Fibroblast of pulmonary artery (primary cell): ENCODE measurements around the gene UBTD1.

Source experiments
- DNase-seq: peaks from one replicate; pipeline ENCODE4 v3.0.0-alpha.2; 2010; ENCODE audit warnings: low read depth
- H3K4me3 ChIP-seq: replicated peaks from 2 replicates; pipeline ENCODE4 v1.5.1; 2011; ENCODE audit warnings: low read depth, mild to moderate bottlenecking, control low read depth, low read length, moderate library complexity
- TF ChIP-seq, protein P1 (sequence below): IDR thresholded peaks from 2 replicates; pipeline ENCODE4 v1.5.1; 2011; ENCODE audit warnings: mild to moderate bottlenecking, control low read depth, low read length, inconsistent platforms; ENCODE audit errors: missing control alignments

UBTD1 gene

DNA sequence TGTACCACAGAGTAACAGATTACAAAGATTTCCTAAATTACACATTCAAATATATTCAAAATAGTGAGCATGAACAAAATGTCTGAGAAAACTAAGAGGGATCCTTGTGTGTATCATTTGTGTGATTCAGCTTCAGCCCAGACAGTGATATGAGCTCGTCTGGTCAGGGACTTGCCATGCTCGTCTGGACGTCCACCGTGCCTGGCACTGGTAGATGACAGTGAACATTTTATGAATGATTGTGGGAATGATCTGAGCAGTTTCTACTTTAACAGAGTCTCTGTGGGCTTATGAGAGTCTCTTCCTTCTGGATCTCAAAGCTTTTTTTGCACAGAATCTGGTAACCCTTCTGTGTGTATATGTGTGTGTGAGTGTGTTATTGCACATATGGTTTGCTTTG lies 39.7 kb downstream of the UBTD1 start:
- TF ChIP-seq, protein P1, sequence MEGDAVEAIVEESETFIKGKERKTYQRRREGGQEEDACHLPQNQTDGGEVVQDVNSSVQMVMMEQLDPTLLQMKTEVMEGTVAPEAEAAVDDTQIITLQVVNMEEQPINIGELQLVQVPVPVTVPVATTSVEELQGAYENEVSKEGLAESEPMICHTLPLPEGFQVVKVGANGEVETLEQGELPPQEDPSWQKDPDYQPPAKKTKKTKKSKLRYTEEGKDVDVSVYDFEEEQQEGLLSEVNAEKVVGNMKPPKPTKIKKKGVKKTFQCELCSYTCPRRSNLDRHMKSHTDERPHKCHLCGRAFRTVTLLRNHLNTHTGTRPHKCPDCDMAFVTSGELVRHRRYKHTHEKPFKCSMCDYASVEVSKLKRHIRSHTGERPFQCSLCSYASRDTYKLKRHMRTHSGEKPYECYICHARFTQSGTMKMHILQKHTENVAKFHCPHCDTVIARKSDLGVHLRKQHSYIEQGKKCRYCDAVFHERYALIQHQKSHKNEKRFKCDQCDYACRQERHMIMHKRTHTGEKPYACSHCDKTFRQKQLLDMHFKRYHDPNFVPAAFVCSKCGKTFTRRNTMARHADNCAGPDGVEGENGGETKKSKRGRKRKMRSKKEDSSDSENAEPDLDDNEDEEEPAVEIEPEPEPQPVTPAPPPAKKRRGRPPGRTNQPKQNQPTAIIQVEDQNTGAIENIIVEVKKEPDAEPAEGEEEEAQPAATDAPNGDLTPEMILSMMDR: no peak
- peak; percentile 38 for DNase-seq
- no peak overlapping the region for H3K4me3 ChIP-seq

DNA sequence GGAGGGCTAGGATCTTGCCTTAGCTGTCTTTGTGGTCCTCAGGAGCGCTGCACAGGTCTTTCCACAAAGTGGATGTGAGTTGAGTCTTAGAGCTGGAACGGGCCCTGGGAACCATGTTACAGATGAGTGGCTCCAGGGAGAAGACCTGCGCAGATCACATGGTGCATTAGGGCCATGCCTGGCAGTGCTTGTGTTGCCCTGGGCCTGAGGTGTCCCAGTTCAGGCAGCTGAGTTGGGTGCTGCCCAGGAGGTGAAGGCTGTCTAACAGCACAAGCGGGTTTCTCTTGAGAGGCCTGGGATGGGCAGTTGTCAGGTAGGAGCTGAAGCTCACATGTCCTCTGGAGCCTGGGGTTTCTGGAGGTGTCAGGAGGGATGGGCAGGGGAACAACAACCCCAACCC lies 40.1 kb downstream of the UBTD1 start:
- DNase-seq: no peak
- TF ChIP-seq, protein P1: no peak

DNA sequence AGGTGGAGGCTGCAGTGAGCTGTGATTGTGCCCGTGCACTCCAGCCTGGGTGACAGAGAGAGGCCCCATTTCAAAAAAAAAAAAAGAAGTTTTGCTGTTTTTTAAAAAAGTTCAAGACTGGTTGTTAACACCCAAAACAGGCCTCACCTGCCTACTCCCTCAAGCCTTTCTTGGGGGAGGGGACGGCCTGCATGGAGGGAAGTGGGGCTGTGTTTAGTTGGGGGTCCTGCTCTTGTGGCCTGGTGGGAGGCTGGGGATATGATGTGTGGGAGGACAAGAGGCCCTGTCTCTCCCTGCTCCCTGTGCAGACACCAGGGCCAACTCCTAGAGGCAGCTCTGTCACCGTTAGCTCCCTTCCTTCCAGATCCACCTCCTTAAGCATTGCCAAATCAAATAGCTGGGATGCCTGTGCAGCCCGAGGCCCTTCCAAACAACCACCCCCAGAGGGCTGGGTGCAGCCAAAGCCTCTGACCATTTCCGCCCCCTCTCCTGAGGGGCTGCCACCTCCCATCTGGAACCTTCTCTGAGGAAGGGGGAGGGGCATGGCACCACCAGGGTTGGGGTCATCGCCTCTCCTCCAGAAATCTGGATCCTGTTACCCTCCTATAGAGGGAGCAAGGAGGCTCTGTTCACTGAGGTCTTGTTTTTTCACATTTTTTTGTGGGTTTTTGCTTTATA lies 40.9 kb downstream of the UBTD1 start:
- peak; percentile 94 for DNase-seq
- H3K4me3 ChIP-seq: no peak overlapping the region
- TF ChIP-seq, protein P1: peak; percentile 56

More for the DNA sequence above, 40.1 kb downstream of the UBTD1 start:
- no peak overlapping the region for H3K4me3 ChIP-seq

DNA sequence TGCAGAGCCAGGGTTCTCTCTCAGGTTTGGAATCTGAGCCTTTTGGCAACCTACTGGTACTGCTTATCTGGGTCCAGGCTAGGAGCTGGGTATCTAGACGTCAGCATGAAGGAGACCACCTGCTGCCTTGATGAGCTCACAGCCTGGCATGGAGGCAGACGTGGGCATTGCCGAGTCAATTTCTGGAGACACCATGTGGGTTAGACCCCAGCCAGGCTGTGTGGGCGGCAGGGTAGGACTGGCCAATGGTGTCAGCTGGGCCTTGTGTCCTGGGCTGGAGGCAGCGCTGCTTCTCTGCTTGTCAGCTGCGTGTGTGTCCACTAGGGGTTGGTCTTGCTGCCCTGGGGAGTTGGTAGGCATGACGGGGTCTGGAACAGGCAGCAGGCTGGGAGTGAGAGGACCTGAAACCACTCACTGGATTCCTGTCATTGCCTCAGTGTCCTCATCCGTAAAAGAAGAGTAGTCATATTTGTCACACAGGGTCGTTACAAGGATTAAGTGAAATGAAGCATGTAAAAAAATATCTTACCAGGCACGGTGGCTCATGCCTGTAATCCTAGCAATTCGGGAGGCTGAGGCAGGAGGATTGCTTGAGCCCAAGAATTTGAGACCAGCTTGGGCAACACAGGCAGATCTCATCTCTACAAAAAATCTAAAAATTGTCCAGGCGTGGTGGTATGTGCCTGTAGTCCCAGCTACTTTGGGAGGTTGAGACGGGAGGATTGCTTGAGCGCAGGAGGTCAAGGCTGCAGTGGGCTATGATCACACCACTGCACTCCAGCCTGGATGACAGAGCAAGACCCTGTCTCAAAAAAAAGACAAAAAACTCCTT lies 42.2 kb downstream of the UBTD1 start:
- TF ChIP-seq, protein P1: peak; percentile 15
- H3K4me3 ChIP-seq: no peak overlapping the region
- peak; percentile 56 for DNase-seq

DNA sequence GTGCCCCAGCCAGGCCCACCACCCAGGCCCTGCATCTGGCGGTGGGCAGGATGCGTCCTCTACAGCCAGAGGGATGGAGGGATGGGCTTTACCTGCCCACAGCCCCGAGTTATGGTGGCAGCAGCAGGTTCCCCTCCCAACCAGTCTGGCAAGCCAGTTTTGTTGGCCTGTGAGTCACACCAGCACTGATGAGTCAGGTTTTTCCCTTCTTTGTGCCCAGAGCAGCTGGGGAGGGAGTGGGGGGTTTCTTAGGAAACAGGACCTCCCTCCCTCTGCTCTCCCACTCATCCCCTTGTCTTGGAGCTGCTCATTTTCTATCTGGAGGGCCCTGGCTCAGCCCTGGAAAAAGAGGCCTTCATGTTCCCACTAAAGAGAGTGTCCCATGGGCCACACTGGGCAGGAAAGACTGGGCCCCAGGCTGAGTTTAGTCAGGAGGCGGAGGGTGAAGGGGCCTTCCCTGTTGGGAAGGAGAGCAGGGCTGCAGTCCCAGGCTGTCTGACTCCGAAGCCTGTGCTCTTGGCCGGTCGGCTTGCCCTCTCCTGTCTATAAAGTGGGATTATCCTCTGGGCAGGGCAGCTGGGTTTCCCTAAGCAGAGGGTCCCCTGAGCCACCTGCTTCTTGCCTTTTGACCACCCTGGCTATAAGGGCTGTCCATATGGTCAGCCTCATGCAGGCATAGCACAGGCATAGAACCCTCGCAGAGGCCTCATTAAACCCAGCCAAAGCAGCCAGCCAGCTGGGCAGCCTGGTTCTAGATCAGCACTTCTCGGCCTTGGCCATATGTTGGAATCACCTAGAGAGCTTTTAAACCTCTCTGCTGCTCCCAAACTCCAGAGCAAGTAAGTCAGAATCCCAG lies 43.7 kb downstream of the UBTD1 start:
- TF ChIP-seq, protein P1: no peak
- DNase-seq: peak; percentile 98
- H3K4me3 ChIP-seq: peak overlapping the region; percentile 17

DNA sequence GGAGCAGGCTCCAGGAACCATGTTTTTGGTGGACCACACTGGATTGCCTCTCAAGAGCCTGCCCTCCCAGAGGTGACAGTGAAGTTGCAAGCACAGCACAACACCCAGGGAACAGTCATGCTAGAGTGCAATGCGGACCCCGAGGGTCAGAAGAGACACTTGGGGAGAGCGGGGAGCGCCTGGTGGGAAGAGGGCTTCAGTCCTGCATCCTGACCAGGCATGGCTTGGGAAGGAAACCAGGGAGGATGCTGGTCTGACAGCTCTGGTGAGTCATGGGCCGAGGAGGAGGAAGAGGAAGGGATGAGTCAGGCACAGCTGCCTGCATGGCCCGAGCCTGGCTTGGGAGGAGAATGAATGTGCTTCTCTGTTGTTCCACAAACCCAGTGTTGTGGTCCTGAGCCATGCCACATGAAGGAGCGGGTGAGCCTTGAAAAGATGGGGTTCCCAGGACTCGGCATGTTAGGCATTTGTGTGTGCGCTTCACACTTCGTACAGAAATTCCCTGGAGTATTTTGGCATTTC lies 44.4 kb downstream of the UBTD1 start:
- H3K4me3 ChIP-seq: no peak overlapping the region
- TF ChIP-seq, protein P1: no peak
- DNase-seq: peak; percentile 96
